H1 (cell line): Measurements from ENCODE around the gene NOL3. TPM values are rescaled to one million over a fixed set of nuclear protein-coding genes. Genes with fewer than 3 reads are reported as not detected.

ENCODE experiments used
- CTCF ChIA-PET: fragments of 300-600 bp; sonication (Branson Sonifier 250); formaldehyde crosslinking; loops from one replicate; lab custom pipeline; 2021; ENCODE audit not compliant: partially characterized antibody; lab: Charles Lee
- POLR2A ChIA-PET: fragments of 300-600 bp; sonication (Branson Sonifier 250); formaldehyde crosslinking; loops from one replicate; lab custom pipeline; 2021; ENCODE audit warnings: inconsistent platforms; ENCODE audit not compliant: partially characterized antibody; lab: Charles Lee
- DNase-seq, 2 experiments: peaks; one replicate each; pipeline versions ENCODE4 v3.0.0 to v3.0.0-alpha.2; 2010 to 2022; ENCODE audit warnings: low spot score in 2 of 2, low read depth in 1 of 2, mixed read lengths in 1 of 2
- FAIRE-seq: peaks from 2 replicates; lab custom pipeline; 2011; peaks lifted over from hg19 to GRCh38; lab: Jason Lieb, UNC
- H2AFZ ChIP-seq: 2 replicates; pipeline ENCODE4 v1.8.1; 2012; ENCODE audit warnings: low read length, inconsistent platforms
- H2AK5ac ChIP-seq: 2 replicates; pipeline ENCODE4 v1.6.1; 2013; ENCODE audit warnings: low read depth, low read length
- H2BK120ac ChIP-seq: replicated peaks from 2 replicates; pipeline ENCODE3; 2013; ENCODE audit warnings: low read depth, low read length, inconsistent platforms
- H2BK12ac ChIP-seq: 2 replicates; pipeline ENCODE4 v1.6.1; 2013; ENCODE audit warnings: low read depth, low read length
- H2BK15ac ChIP-seq: 2 replicates; pipeline ENCODE4 v1.6.1; 2013; ENCODE audit warnings: low read length
- H2BK20ac ChIP-seq: 2 replicates; pipeline ENCODE4 v1.6.1; 2013; ENCODE audit warnings: low read length
- H2BK5ac ChIP-seq: 2 replicates; pipeline ENCODE4 v1.6.1; 2013; ENCODE audit warnings: low read depth, low read length
- H3K14ac ChIP-seq: 2 replicates; pipeline ENCODE4 v1.6.1; 2013; ENCODE audit warnings: inconsistent platforms; ENCODE audit not compliant: insufficient read length
- H3K18ac ChIP-seq: 2 replicates; pipeline ENCODE4 v1.6.1; 2013; ENCODE audit warnings: low read length; ENCODE audit errors: extremely low read depth
- H3K23ac ChIP-seq: 2 replicates; pipeline ENCODE4 v1.6.1; 2013; ENCODE audit warnings: inconsistent platforms; ENCODE audit not compliant: insufficient read length
- H3K23me2 ChIP-seq: 2 replicates; pipeline ENCODE4 v1.6.1; 2013; ENCODE audit warnings: low read depth, low read length
- H3K27ac ChIP-seq: 2 replicates; pipeline ENCODE4 v1.6.1; 2011; ENCODE audit warnings: low read depth, low read length, inconsistent platforms
- H3K27me3 ChIP-seq, 4 experiments: replicated peaks in 1 of 4; 1 replicate in 1 of 4; 2 replicates in 3 of 4; pipeline versions ENCODE4 v1.6.1 to v1.8.1; 2011 to 2013; ENCODE audit warnings: low read length in 3 of 4, mild to moderate bottlenecking in 3 of 4, inconsistent platforms in 2 of 4, mixed read lengths in 2 of 4, moderate library complexity in 1 of 4; ENCODE audit not compliant: control insufficient read depth in 3 of 4, insufficient read depth in 3 of 4; ENCODE audit errors: extremely low read depth in 1 of 4
- H3K36me3 ChIP-seq, 4 experiments: 2 replicates each; pipeline versions ENCODE4 v1.6.1 to v1.8.1; 2011 to 2013; ENCODE audit warnings: mild to moderate bottlenecking in 4 of 4, low read length in 3 of 4, moderate library complexity in 2 of 4, control low read depth in 1 of 4, inconsistent platforms in 1 of 4; ENCODE audit not compliant: insufficient read depth in 4 of 4, control insufficient read depth in 2 of 4
- H3K4ac ChIP-seq: replicated peaks from 2 replicates; pipeline ENCODE3; 2013; ENCODE audit warnings: low read length, low read depth, mixed read lengths, inconsistent platforms; ENCODE audit not compliant: insufficient read length
- H3K4me1 ChIP-seq, 4 experiments: replicated peaks in 1 of 4; 1 replicate in 1 of 4; 2 replicates in 3 of 4; pipeline versions ENCODE4 v1.6.1 to v1.8.1; 2011 to 2013; ENCODE audit warnings: low read length in 3 of 4, inconsistent platforms in 2 of 4, mixed read lengths in 1 of 4; ENCODE audit not compliant: insufficient read depth in 4 of 4, control insufficient read depth in 3 of 4
- H3K4me2 ChIP-seq, 2 experiments: 2 replicates each; pipeline versions ENCODE4 v1.6.1 to v1.8.1; 2011 to 2013; ENCODE audit warnings: low read depth in 2 of 2, low read length in 2 of 2, control low read depth in 1 of 2, inconsistent platforms in 1 of 2, mild to moderate bottlenecking in 1 of 2; ENCODE audit not compliant: insufficient read depth in 1 of 2
- H3K4me3 ChIP-seq, 4 experiments: fragments of 200-600, 300-600 bp in 1 of 4; sonication (generic), shearing (Covaris generic), sonication (Bioruptor Twin) in 1 of 4; 2 replicates each; pipeline versions ENCODE4 v1.5.1 to v1.8.1; 2011 to 2016; ENCODE audit warnings: low read length in 4 of 4, low read depth in 3 of 4, control low read depth in 2 of 4, inconsistent platforms in 2 of 4, mild to moderate bottlenecking in 2 of 4, mixed read lengths in 1 of 4, moderate library complexity in 1 of 4; ENCODE audit not compliant: insufficient read depth in 2 of 4; ENCODE audit errors: extremely low read depth in 1 of 4
- H3K56ac ChIP-seq: replicated peaks from 2 replicates; pipeline ENCODE3; 2013; ENCODE audit warnings: low read depth, mild to moderate bottlenecking, mixed read lengths, low read length, inconsistent platforms; ENCODE audit not compliant: insufficient read length
- H3K79me1 ChIP-seq: 2 replicates; pipeline ENCODE4 v1.6.1; 2013; ENCODE audit warnings: low read depth, low read length, control low read depth
- H3K79me2 ChIP-seq, 2 experiments: 2 replicates each; pipeline versions ENCODE4 v1.6.1 to v1.8.1; 2012 to 2013; ENCODE audit warnings: low read length in 2 of 2, mild to moderate bottlenecking in 2 of 2, inconsistent platforms in 1 of 2; ENCODE audit not compliant: insufficient read depth in 2 of 2, control insufficient read depth in 1 of 2
- H3K9ac ChIP-seq, 4 experiments: replicated peaks in 1 of 4; 1 replicate in 1 of 4; 2 replicates in 3 of 4; pipeline versions ENCODE4 v1.6.1 to v1.8.1; 2011 to 2013; ENCODE audit warnings: low read depth in 3 of 4, low read length in 3 of 4, control low read depth in 2 of 4, mild to moderate bottlenecking in 2 of 4, moderate library complexity in 2 of 4, inconsistent platforms in 1 of 4; ENCODE audit errors: extremely low read depth in 1 of 4
- H3K9me3 ChIP-seq, 2 experiments: 2 replicates each; pipeline versions ENCODE4 v1.6.1 to v1.8.1; 2012 to 2013; ENCODE audit warnings: mild to moderate bottlenecking in 2 of 2, moderate library complexity in 2 of 2, control low read depth in 1 of 2, inconsistent platforms in 1 of 2, low read depth in 1 of 2, low read length in 1 of 2, mixed read lengths in 1 of 2; ENCODE audit not compliant: insufficient read depth in 2 of 2
- H4K20me1 ChIP-seq, 2 experiments: replicated peaks in 1 of 2; 2 replicates each; pipeline versions ENCODE3 to v1.8.1; 2011 to 2013; ENCODE audit warnings: inconsistent platforms in 2 of 2, low read length in 2 of 2, mild to moderate bottlenecking in 1 of 2; ENCODE audit not compliant: insufficient read depth in 2 of 2, control insufficient read depth in 1 of 2
- H4K5ac ChIP-seq: 2 replicates; pipeline ENCODE4 v1.6.1; 2013; ENCODE audit warnings: low read length, low read depth, mixed read lengths, inconsistent platforms; ENCODE audit not compliant: insufficient read length
- H4K8ac ChIP-seq: 2 replicates; pipeline ENCODE4 v1.8.0; 2013; ENCODE audit warnings: mild to moderate bottlenecking, moderate library complexity, low read length, inconsistent platforms; ENCODE audit not compliant: insufficient read depth; ENCODE audit errors: extremely low read depth
- H4K91ac ChIP-seq: replicated peaks from 2 replicates; pipeline ENCODE3; 2013; ENCODE audit warnings: low read length, mixed read lengths, inconsistent platforms; ENCODE audit not compliant: insufficient read length
- CTBP2 ChIP-seq: IDR thresholded peaks from 2 replicates; pipeline ENCODE4 v1.7.0; 2011; ENCODE audit warnings: borderline replicate concordance, mild to moderate bottlenecking, moderate library complexity, mixed read lengths, low read length; ENCODE audit not compliant: insufficient read depth, insufficient read length
- EZH2 ChIP-seq: fragments of 200-600 bp; sonication (generic); IDR thresholded peaks from 2 replicates; pipeline ENCODE4 v1.7.1; 2012; ENCODE audit warnings: low read depth, mild to moderate bottlenecking, moderate library complexity, low read length, inconsistent platforms; ENCODE audit not compliant: severe bottlenecking
- SUZ12 ChIP-seq: fragments of 200-600 bp; sonication (generic); IDR thresholded peaks from 2 replicates; pipeline ENCODE4 v1.6.1; 2012; ENCODE audit warnings: mild to moderate bottlenecking, inconsistent platforms, low read length, moderate library complexity, mixed read lengths
- YY1 ChIP-seq: IDR thresholded peaks from 2 replicates; pipeline ENCODE4 v1.6.1; 2011; ENCODE audit warnings: low read depth, mild to moderate bottlenecking, low read length
- WGBS, 2 experiments: shearing (Covaris generic) in 1 of 2; methylation state at CpG; one replicate each; pipeline versions ENCODE4 v1.1.6 to v1.1.7; 2013 to 2015; ENCODE audit warnings: low lambda C conversion rate in 2 of 2, mixed read lengths in 2 of 2, inconsistent platforms in 1 of 2, low coverage in 1 of 2, missing lambda C conversion rate in 1 of 2; ENCODE audit not compliant: insufficient replicate concordance in 2 of 2, insufficient coverage in 1 of 2, insufficient read length in 1 of 2; ENCODE audit errors: extremely low coverage in 1 of 2, missing lambda C conversion rate in 1 of 2; 5-methylcytosine and 5-hydroxymethylcytosine counted together
- polyA plus RNA-seq, 7 experiments: library from polyadenylated mRNA; depleted of rRNA in 3 of 7; stranded (reverse) in 5 of 7; unstranded in 2 of 7; fragments of >200 nt in 5 of 7; fragments of 200-250 nt in 2 of 7; gene quantifications; 1 replicate in 5 of 7; 2 replicates in 1 of 7; 4 replicates in 1 of 7; pipeline versions ENCODE4 v1.2.1 to v1.2.3, GENCODE V29; 2011 to 2013; ENCODE audit warnings: missing spikeins in 2 of 7, mixed read lengths in 2 of 7
- total RNA-seq: library from RNA; stranded (reverse); fragmentation: NEBNext Ultra II Directional; extraction: Animal tissue kit (Norgen Biotek cat#: 25700); gene quantifications from 2 replicates; pipeline ENCODE4 v1.2.1, GENCODE V29; 2021

NOL3 gene
- total and polyA plus RNA-seq, 2 of the 8 experiments (the other 6 are each of a cell fraction or from before 2014, with no cell fraction given), result 2.2 to 4.6 TPM

DNA sequence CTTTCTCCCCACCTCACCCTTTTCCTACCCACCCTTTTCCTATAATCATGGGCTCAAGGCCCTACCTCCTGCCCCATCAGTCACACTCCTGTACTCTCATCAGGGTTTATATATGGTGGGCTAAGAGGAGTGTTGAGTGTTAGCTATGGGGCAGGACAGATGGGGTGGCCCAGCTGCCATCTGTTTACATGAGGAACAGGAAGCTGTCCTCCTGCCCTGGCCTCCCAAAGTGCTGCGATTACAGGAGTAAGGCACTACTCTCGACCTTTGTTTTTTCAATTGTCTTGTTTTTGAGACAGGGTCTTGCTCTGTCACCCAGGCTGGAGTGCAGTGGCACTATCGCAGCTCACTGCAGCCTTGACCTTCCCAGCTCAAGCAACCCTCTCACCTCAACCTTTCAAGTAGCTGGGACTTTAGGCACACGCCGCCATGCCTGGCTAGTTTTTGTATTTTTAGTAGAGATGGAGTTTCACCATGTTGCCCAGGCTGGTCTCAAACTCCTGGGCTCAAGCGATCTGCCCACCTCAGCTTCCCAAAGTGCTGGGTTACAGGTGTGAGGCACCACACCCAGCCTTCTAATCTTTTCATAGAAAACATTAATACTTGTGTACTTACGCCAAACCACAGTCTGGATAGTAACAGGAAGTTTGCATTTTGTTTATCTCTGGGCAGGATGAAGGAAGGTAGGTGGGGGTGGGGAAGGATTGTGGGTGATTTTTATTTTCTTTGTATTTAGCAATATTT is 12.3 kb upstream of the NOL3 start:
- H2AK5ac ChIP-seq, result no peak overlapping the region
- peak overlapping the region; percentile 12; the same call in 1 of the 2 replicates for H2BK15ac ChIP-seq
- no peak overlapping the region for H3K27ac ChIP-seq
- H3K23ac ChIP-seq, result no peak overlapping the region
- H3K4me3 ChIP-seq, result no peak overlapping the region
- no peak overlapping the region for H2BK12ac ChIP-seq
- FAIRE-seq, result no peak
- H3K23me2 ChIP-seq, result peaks cover 14% of the 10 kb centered on the region
- no peak overlapping the region for H4K8ac ChIP-seq
- no peak overlapping the region for H3K14ac ChIP-seq
- H3K79me2 ChIP-seq, result no peaks in the 10 kb centered on the region
- H4K5ac ChIP-seq, result no peak overlapping the region
- ChIA-PET CTCF (interaction anchor here (0.6 to 14.1 kb wide), 20 partner anchors 9 to 204 kb away, joined by 3 to 291 read pairs (median 5); partner anchors contain the start of genes CES3, E2F4, FBXL8 and HSF4), POLR2A (interaction anchor here (0.9 to 1.5 kb wide), 2 partner anchors 16 to 209 kb away, joined by 4 to 10 read pairs; no protein-coding TSS in a partner anchor)
- H2BK5ac ChIP-seq, result no peak overlapping the region
- peaks cover 91 to 100% (median 98%) of the 10 kb centered on the region in 4 experiments for H3K27me3 ChIP-seq
- peak overlapping the region in 1 of 2 experiments; percentile 74; a peak in 1 of 4 replicates for H3K4me2 ChIP-seq
- no peak overlapping the region for H2BK20ac ChIP-seq
- H3K4ac ChIP-seq, result no peak overlapping the region
- H3K9ac ChIP-seq, result no peak overlapping the region
- TF ChIP-seq SUZ12, result peak; percentile 10; the same call in 1 of the 2 replicates
- no peak for TF ChIP-seq CTBP2
- TF ChIP-seq YY1, result no peak
- peak; percentile 6 for TF ChIP-seq EZH2
- TF ChIP-seq, all 59 proteins: peak for 2
- Histone ChIP-seq H3K79me1 (no peaks in the 10 kb centered on the region), H3K18ac (no peak overlapping the region), H4K20me1 (peaks cover 10 to 20% of the 10 kb centered on the region in 2 experiments), H3K4me1 (peaks cover 0 to 20% (median 11%) of the 10 kb centered on the region in 4 experiments; a peak in 6 of 7 replicates), H2AFZ (no peak overlapping the region), H3K36me3 (0 out of 8 replicates have a peak, but pooled peaks cover 0 to 4% (median 0%) of the 10 kb centered on the region in 4 experiments), H3K9me3 (no peaks in the 10 kb centered on the region), H3K56ac (no peak overlapping the region), H2BK120ac (no peak overlapping the region), H4K91ac (no peak overlapping the region)
- no peak for DNase-seq
- WGBS, 2 experiments, result 48% methylated on average over 7 of the region's 7 CpGs; no CpG with 5 or more reads in 1 of the 2 experiments
